Smooth muscle cell (in vitro differentiated cells): ENCODE measurements around the gene SIRPG. TPM values are rescaled to one million over a fixed set of nuclear protein-coding genes. Genes with fewer than 3 reads are reported as not detected.

Experiments used
- DNase-seq: peaks from one replicate; lab custom pipeline; 2025; ENCODE audit not compliant: unreplicated experiment; lab: John Stamatoyannopoulos, UW
- H2AFZ ChIP-seq: fragments of 200-600 bp; sonication (generic); 2 replicates; pipeline ENCODE4 v1.6.0; 2016; ENCODE audit warnings: antibody characterized with exemption, low read depth, mild to moderate bottlenecking
- H3F3A ChIP-seq: fragments of 200-600 bp; sonication (generic); 2 replicates; pipeline ENCODE4 v1.6.0; 2017; ENCODE audit warnings: antibody characterized with exemption, low read depth
- H3K27ac ChIP-seq: fragments of 200-600 bp; sonication (generic); 2 replicates; pipeline ENCODE4 v1.5.1; 2016; ENCODE audit warnings: low read depth, mild to moderate bottlenecking
- H3K27me3 ChIP-seq: fragments of 200-600 bp; sonication (generic); 2 replicates; pipeline ENCODE4 v1.6.1; 2016; ENCODE audit warnings: low read depth, mild to moderate bottlenecking
- H3K36me3 ChIP-seq: fragments of 200-600 bp; sonication (generic); 2 replicates; pipeline ENCODE4 v1.5.1; 2016; ENCODE audit warnings: low read depth
- H3K4me1 ChIP-seq: fragments of 200-600 bp; sonication (generic); 2 replicates; pipeline ENCODE4 v1.5.1; 2016; ENCODE audit warnings: low read depth
- H3K4me2 ChIP-seq: fragments of 200-600 bp; sonication (generic); 2 replicates; pipeline ENCODE4 v1.6.0; 2016; ENCODE audit warnings: mild to moderate bottlenecking
- H3K4me3 ChIP-seq: fragments of 200-600 bp; sonication (generic); 2 replicates; pipeline ENCODE4 v1.5.1; 2016; ENCODE audit warnings: mild to moderate bottlenecking
- H3K79me2 ChIP-seq: fragments of 200-600 bp; sonication (generic); 2 replicates; pipeline ENCODE4 v1.6.0; 2016; ENCODE audit warnings: low read depth, mild to moderate bottlenecking
- H3K9ac ChIP-seq: fragments of 200-600 bp; sonication (generic); 2 replicates; pipeline ENCODE4 v1.6.0; 2016; ENCODE audit warnings: low read depth
- H3K9me3 ChIP-seq: fragments of 200-600 bp; sonication (generic); replicated peaks from 2 replicates; pipeline ENCODE4 v1.5.1; 2016; ENCODE audit warnings: low read depth
- H4K20me1 ChIP-seq: fragments of 200-600 bp; sonication (generic); 2 replicates; pipeline ENCODE4 v1.6.0; 2016; ENCODE audit warnings: low read depth
- WGBS: methylation state at CpG from one replicate; pipeline ENCODE4 v1.1.7; 2016; ENCODE audit warnings: low lambda C conversion rate; 5-methylcytosine and 5-hydroxymethylcytosine counted together
- polyA plus RNA-seq: library from polyadenylated mRNA; unstranded; fragments of >200 nt; fragmentation: Nextera tagmentation; extraction: Ambion mirVana; gene quantifications from 2 replicates; pipeline ENCODE4 v1.2.1, GENCODE V29; 2016
- total RNA-seq: library from RNA; depleted of rRNA; stranded (reverse); fragments of >200 nt; gene quantifications from 2 replicates; pipeline ENCODE4 v1.2.3, GENCODE V29; 2014
- TF ChIP-seq, protein P1 (sequence below): fragments of 200-600 bp; sonication (generic); IDR thresholded peaks from 2 replicates; pipeline ENCODE4 v1.5.1; 2017; ENCODE audit warnings: borderline replicate concordance, mild to moderate bottlenecking, antibody characterized with exemption; ENCODE audit not compliant: insufficient read depth, poor library complexity, severe bottlenecking

The SIRPG gene
- total and polyA plus RNA-seq, 2 experiments from 2014 or later, result not detected

DNA sequence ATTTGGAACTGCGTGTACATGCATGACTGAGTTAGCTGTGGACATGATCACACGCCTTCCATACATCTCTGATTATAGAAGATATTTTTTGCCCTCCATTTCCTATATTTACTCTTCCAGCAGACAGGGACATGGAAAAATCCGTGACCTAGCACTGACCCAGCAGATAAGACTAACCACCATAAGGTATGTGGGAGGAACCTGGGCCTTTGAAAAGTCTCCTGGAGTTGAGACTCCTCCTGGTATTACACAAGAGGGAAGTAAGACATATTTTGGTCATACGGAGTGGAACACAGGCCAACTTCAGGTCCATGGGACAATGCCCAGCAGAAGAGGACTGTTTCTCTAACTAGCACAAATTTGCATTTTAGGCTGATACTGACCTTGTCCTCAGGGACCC is 24.0 kb downstream of the SIRPG start:
- Histone ChIP-seq H3K9ac (no peak overlapping the region), H3F3A (no peaks in the 10 kb centered on the region), H3K4me2 (no peak overlapping the region), H4K20me1 (no peaks in the 10 kb centered on the region), H2AFZ (no peak overlapping the region), H3K27me3 (no peaks in the 10 kb centered on the region), H3K9me3 (no peaks in the 10 kb centered on the region), H3K27ac (no peak overlapping the region), H3K79me2 (no peaks in the 10 kb centered on the region), H3K4me1 (no peaks in the 10 kb centered on the region), H3K4me3 (no peak overlapping the region), H3K36me3 (no peaks in the 10 kb centered on the region)
- TF ChIP-seq, protein P1, sequence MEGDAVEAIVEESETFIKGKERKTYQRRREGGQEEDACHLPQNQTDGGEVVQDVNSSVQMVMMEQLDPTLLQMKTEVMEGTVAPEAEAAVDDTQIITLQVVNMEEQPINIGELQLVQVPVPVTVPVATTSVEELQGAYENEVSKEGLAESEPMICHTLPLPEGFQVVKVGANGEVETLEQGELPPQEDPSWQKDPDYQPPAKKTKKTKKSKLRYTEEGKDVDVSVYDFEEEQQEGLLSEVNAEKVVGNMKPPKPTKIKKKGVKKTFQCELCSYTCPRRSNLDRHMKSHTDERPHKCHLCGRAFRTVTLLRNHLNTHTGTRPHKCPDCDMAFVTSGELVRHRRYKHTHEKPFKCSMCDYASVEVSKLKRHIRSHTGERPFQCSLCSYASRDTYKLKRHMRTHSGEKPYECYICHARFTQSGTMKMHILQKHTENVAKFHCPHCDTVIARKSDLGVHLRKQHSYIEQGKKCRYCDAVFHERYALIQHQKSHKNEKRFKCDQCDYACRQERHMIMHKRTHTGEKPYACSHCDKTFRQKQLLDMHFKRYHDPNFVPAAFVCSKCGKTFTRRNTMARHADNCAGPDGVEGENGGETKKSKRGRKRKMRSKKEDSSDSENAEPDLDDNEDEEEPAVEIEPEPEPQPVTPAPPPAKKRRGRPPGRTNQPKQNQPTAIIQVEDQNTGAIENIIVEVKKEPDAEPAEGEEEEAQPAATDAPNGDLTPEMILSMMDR, result no peak
- whole genome bisulfite sequencing, result 85% methylated on average over 4 of the region's 4 CpGs
- no peak for DNase-seq

DNA sequence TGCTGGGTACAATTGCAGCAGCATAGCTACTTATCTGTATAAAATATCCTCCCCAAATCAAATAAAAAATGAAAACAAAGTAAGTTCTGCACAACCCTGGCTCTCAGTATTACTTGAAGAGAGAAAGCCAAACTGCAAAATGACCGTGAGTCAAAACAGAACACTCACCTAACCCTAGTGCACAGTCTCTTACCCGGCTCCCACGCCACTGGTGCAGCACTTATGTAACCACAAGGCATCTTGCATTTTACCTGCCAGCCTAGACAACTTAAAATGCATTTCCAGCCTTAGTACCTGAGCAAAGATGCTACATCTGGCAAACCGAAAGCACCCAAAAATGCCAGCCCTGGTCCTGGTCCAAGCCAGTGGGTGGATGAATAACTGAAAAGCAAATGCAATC is 25.4 kb downstream of the SIRPG start:
- 90% methylated on average over 4 of the region's 4 CpGs for WGBS
- TF ChIP-seq, protein P1, result no peak
- no peaks in the 10 kb centered on the region for H3K79me2 ChIP-seq
- DNase-seq, result no peak
- H3K9ac ChIP-seq, result no peak overlapping the region
- no peaks in the 10 kb centered on the region for H4K20me1 ChIP-seq
- no peak overlapping the region for H2AFZ ChIP-seq
- no peak overlapping the region for H3K4me2 ChIP-seq
- no peak overlapping the region for H3K27ac ChIP-seq
- no peaks in the 10 kb centered on the region for H3K4me1 ChIP-seq
- no peaks in the 10 kb centered on the region for H3F3A ChIP-seq
- H3K27me3 ChIP-seq, result no peaks in the 10 kb centered on the region
- H3K9me3 ChIP-seq, result no peaks in the 10 kb centered on the region
- no peak overlapping the region for H3K4me3 ChIP-seq
- H3K36me3 ChIP-seq, result no peaks in the 10 kb centered on the region

DNA sequence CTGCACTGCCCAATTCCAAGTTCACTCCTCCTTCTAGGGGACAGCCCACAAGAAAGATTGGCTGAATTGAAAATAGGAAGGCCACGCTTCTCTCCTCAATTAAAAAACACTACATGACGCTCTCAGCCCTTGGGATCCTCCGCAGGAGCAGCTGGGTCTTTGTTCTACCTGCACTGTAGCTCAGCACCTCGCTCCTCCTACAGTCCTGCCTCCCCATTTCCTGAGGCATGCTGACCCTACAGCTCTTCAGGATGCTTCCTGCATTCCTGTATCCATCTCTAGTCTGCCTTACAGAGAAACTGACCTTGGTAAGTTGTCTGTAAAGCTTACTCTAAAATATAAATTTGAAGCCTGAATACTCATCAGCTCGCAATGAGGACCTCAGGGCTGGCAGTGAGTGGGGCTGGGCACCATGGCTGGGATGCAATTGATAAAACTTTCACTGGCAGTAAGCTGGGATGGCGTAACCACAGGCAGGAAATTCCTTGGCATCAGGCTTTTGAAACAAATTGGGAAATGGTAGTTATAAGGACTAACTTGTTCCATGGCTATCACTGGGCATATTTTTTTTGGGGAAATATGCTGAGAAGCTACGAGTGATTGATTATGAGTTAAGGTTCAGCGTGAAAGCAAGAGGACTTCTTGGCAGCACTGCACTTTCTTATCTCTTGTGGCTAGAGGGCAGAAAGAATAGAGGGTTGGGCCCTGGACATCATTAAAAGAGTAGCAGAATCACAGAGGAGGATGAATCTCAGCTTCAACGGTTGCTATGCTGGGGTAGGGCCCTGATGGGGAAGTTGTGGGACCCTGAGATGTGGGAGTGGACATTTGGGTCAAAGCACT is 26.0 kb downstream of the SIRPG start:
- Histone ChIP-seq H3K36me3 (no peaks in the 10 kb centered on the region), H3K27ac (no peak overlapping the region), H4K20me1 (no peaks in the 10 kb centered on the region), H3K4me3 (no peak overlapping the region), H3K27me3 (no peaks in the 10 kb centered on the region), H3K79me2 (no peaks in the 10 kb centered on the region), H3F3A (no peaks in the 10 kb centered on the region), H3K9me3 (no peaks in the 10 kb centered on the region), H3K9ac (no peak overlapping the region), H3K4me1 (no peaks in the 10 kb centered on the region), H3K4me2 (no peak overlapping the region), H2AFZ (no peak overlapping the region)
- 71% methylated on average over 9 of the region's 9 CpGs for WGBS
- TF ChIP-seq, protein P1, result no peak
- DNase-seq, result no peak

DNA sequence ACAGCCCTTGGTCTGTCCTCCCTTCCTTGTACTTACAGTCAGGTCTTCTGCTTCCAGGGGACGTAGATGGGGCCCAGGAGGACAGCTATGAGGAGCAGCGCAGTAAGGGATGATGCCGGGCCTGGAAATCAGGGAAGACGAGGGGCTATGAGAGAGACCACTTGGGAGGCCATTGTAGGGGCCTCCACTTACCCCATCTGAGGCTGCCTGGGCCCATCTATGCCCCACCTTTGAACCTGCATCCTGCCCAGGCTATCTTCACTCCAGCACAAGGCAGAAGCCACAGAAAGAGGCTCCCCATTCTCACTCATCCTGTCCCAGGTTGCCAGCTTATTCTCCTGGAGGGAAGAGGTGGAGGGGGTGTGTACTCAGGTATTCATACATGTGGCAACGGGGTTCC is 27.4 kb downstream of the SIRPG start:
- 82% methylated on average over 5 of the region's 5 CpGs for WGBS
- H3K4me2 ChIP-seq, result no peak overlapping the region
- no peak overlapping the region for H3K9ac ChIP-seq
- H3K9me3 ChIP-seq, result no peaks in the 10 kb centered on the region
- H3F3A ChIP-seq, result no peaks in the 10 kb centered on the region
- no peaks in the 10 kb centered on the region for H4K20me1 ChIP-seq
- no peak overlapping the region for H2AFZ ChIP-seq
- no peak overlapping the region for H3K4me3 ChIP-seq
- H3K27me3 ChIP-seq, result no peaks in the 10 kb centered on the region
- no peak for DNase-seq
- H3K4me1 ChIP-seq, result no peaks in the 10 kb centered on the region
- TF ChIP-seq, protein P1, result no peak
- no peaks in the 10 kb centered on the region for H3K36me3 ChIP-seq
- H3K27ac ChIP-seq, result no peak overlapping the region
- H3K79me2 ChIP-seq, result no peaks in the 10 kb centered on the region
